Sigmoid colon (tissue), 4 donors: ENCODE measurements around the gene FUT8.

Experiments
- CTCF ChIP-seq, 4 experiments: fragments of 450-650 bp in 3 of 4; fragments of 200-600 bp in 1 of 4; IDR thresholded peaks; one replicate each; pipeline ENCODE4 v1.5.1; 2016 to 2019; ENCODE audit warnings: antibody characterized with exemption in 4 of 4, mild to moderate bottlenecking in 3 of 4, moderate library complexity in 2 of 4
- EP300 ChIP-seq, 4 donors: sonication (generic); formaldehyde crosslinking; IDR thresholded peaks; one replicate each; pipeline ENCODE4 v1.6.1; 2017; ENCODE audit warnings: antibody characterized with exemption in 4 of 4
- POLR2A ChIP-seq, 2 donors: fragments of 450-650 bp; IDR thresholded peaks; one replicate each; pipeline ENCODE4 v1.6.1; 2016; ENCODE audit warnings: antibody characterized with exemption in 2 of 2, mild to moderate bottlenecking in 2 of 2, moderate library complexity in 2 of 2
- POLR2AphosphoS5 ChIP-seq, 4 donors: sonication (generic); formaldehyde crosslinking; IDR thresholded peaks; one replicate each; pipeline ENCODE4 v1.6.1; 2017; ENCODE audit warnings: antibody characterized with exemption in 4 of 4

- TF ChIP-seq POLR2AphosphoS5 (IDR thresholded peaks at IDR 0.05) = no peak
- no peak for TF ChIP-seq CTCF (IDR thresholded peaks at IDR 0.05)
- TF ChIP-seq POLR2A (IDR thresholded peaks at IDR 0.05) = no peak
- TF ChIP-seq EP300 (IDR thresholded peaks at IDR 0.05) = no peak
Measured at GRCh38 chr14:65373016-65373670, 39.4 kb upstream of the FUT8 start.
